Fibroblast of villous mesenchyme (primary cell): Measurements from ENCODE around the gene MS4A10. TPM values are rescaled to one million over a fixed set of nuclear protein-coding genes. Genes with fewer than 3 reads are reported as not detected.

Source experiments
- DNase-seq: peaks from one replicate; pipeline ENCODE4 v3.0.0-alpha.2; 2010; ENCODE audit warnings: low read depth
- H3K4me3 ChIP-seq: 2 replicates; pipeline ENCODE4 v1.5.1; 2011; ENCODE audit warnings: low read depth, mild to moderate bottlenecking, low read length
- CTCF ChIP-seq: IDR thresholded peaks from 2 replicates; pipeline ENCODE4 v1.5.1; 2012; ENCODE audit warnings: low read depth, mild to moderate bottlenecking, low read length; ENCODE audit not compliant: insufficient read depth
- total RNA-seq: library from RNA; depleted of rRNA; stranded (reverse); fragments of >200 nt; gene quantifications from 2 replicates; pipeline ENCODE4 v1.2.3, GENCODE V29; 2012

MS4A10 gene
- total RNA-seq, 1 donor: not detected

DNA sequence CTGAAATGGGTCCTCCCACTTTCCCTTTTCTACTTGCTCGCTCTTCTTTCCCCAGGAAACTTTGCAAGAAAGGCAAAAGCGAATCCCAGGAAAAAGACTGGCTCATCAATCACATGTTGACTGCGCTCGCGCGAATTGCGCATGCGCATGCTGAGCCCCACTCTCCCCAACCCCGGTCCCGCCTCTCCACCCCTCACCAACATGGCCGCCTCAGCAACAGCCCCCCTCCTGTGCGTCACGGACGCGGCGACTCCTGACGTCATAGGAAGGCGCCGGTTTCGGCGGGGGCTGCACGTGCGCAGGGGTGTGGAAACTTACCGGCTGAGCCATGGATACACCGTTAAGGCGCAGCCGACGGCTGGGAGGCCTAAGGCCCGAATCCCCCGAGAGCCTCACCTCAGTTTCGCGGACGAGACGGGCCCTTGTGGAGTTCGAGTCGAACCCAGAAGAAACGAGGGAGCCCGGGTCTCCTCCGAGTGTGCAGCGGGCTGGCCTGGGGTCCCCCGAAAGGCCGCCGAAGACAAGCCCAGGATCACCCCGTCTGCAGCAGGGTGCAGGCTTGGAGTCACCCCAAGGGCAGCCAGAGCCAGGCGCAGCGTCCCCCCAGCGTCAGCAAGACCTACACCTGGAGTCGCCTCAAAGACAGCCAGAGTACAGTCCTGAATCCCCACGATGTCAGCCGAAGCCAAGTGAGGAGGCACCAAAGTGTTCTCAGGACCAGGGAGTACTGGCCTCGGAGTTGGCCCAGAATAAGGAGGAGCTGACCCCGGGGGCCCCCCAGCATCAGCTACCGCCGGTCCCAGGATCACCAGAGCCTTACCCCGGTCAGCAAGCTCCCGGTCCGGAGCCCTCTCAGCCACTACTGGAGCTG lies 56.9 kb downstream of the MS4A10 start, which contains the start of gene CCDC86:
TSS of gene CCDC86 (plus strand) at position 317 of the 871 bp plus-strand sequence. CDS start at position 329, 12 bp downstream.
- H3K4me3 ChIP-seq: peak within 1 kb of the TSS; percentile 92
- peak; percentile 97 for DNase-seq
- no peak for TF ChIP-seq CTCF

DNA sequence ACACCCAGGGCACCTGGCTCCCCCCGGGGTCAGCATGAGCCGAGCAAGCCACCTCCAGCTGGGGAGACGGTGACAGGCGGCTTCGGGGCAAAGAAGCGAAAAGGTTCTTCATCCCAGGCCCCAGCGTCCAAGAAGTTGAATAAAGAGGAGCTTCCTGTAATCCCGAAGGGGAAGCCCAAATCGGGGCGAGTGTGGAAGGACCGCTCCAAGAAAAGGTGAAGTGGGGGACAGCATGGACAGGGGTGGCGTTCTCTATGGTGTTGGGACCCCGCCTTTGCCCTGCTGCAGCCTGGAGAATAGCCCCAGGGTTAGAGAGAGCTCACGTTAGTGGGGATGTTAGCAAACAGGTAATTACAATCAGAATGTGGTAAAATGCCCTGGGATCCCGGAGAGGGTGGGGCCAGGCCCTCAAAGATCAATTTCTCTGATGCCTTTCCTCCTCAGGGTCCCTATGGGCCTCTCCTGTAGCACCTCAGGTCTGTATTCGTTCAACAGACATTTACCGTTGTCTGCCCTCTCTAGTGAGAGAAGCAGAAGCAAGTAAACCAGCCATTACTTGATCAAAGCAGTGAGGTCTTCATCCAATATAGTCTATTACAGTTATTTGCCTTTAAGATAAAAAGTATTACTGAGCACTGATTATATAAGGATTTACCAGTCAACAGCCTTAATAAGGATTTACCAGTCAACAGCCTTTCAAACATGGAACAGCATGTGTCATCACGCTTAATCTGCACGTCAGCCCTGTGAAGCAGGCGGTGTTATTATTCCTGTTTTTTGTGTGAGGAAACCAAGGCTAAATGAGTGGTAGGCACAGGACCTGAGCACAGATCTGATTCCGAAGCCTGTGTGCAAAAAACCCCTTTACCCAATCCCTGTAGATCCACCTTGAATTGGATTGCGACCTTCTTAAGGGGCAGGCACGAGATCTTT lies 57.8 kb downstream of the MS4A10 start:
- DNase-seq: peak; percentile 44
- TF ChIP-seq CTCF: no peak
- peak overlapping the region; percentile 92 for H3K4me3 ChIP-seq

DNA sequence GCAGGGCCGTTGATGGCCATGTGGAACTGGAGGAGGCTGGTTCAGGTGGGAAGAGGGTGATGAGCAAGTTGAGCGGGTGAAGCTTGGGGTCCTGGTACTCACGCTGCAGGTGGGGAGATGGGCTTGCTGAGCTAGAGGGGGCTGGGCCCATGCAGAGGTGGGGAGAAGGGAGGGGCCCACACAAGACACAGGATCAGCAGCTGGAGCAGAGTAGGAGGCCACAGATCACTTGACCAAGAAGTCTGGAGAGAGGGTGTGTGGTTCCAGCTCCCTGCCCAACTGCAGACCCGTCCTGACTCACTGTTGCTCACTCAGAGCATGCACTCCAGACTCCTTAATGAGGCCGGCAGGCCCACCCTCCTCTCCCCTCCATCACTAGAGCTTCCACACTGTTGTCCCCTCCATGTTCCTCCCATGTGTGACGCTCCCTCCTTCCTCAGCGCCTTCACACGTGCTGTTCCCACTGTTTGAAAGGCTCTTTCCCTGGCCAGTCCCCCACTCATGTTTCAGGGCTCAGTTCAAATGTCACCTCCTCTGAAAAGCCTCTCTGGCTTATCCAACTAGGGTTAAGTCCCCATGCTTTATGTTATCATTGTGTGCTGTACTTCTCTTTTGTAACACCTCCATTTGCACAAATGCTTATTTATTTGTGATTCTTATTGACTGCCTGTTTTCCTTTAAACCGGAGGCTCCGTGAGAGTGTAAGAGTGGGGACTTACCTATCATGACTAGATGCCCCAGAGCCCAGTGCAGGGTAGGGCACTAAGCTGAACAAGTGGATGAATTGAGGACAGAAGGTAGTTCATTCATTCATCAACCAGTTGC lies 59.1 kb downstream of the MS4A10 start:
- peak overlapping the region; percentile 92 for H3K4me3 ChIP-seq
- DNase-seq: peak; percentile 27
- TF ChIP-seq CTCF: no peak

- peak; percentile 55 for DNase-seq
- no peak for TF ChIP-seq CTCF
- H3K4me3 ChIP-seq: no peak overlapping the region
Observed at GRCh38 chr11:60844870-60845221, 59.7 kb downstream of the MS4A10 start.

- no peak overlapping the region for H3K4me3 ChIP-seq
- DNase-seq: no peak
- no peak for TF ChIP-seq CTCF
Observed at GRCh38 chr11:60845338-60845737, 60.2 kb downstream of the MS4A10 start.

DNA sequence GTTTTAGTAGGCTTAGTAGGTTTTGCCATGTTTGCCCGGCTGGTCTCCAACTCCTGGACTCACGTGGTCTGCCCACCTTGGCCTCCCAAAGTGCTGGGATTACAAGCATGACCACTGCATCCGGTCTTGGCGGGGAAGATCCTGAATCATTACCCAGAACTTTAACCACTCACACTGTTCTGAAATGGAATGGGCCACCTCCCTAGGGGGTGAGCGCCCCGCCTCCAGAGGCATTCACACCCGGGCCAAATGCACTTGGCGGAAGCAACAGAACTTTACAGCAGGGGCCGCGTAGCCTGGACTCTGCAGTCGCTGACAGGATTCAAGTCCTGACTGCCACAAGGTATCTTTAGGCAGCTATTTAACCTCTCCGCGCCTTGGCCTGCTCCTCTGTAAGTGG lies 62.1 kb downstream of the MS4A10 start:
- DNase-seq: no peak
- no peak for TF ChIP-seq CTCF

More for the DNA sequence above, 62.1 kb downstream of the MS4A10 start:
- no peak overlapping the region for H3K4me3 ChIP-seq
